ENCODE data around the gene MMP24.
"Not testable (repeated sequence)": the region's sequence is repeated elsewhere in the genome, so short reads cannot be mapped to it uniquely, and the experiment has no call there.

The MMP24 gene

DNA sequence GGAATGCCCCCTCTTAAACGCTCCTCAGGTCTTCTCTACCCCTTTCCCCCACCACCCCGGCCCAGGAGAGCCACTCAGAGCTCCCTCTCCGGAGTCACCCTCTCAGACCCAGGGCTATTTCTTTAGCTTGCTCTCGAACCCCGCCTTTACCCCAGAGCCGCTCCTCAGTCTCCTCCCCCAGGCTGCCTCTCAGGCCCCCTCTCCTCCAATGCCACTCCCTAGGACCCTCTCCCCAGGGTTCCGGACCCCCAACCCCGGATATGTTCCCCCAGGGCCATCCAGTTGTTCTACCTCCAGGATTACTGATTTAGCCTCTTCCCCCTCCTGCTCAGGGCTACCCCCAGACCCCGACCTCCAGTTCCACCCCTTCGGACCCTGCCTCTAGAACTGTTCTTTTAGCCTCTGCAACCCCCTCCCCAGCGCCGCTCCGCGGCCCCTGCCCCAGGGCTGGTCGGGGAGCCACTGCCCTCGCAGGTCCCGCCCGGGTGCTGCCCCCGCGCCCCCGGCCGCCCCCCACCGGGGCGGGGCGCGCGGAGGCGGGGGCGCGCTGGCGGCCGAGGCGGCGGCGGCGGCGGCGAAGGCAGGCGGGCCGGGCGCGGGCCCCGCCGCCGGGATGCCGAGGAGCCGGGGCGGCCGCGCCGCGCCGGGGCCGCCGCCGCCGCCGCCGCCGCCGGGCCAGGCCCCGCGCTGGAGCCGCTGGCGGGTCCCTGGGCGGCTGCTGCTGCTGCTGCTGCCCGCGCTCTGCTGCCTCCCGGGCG, at the start of gene MMP24:
MMP24 (plus strand) TSS at position 565 of the 758 bp plus-strand sequence; CDS start at position 614, 49 bp downstream.
- no peak for DNase-seq (ENCODE audit: low spot score)

DNA sequence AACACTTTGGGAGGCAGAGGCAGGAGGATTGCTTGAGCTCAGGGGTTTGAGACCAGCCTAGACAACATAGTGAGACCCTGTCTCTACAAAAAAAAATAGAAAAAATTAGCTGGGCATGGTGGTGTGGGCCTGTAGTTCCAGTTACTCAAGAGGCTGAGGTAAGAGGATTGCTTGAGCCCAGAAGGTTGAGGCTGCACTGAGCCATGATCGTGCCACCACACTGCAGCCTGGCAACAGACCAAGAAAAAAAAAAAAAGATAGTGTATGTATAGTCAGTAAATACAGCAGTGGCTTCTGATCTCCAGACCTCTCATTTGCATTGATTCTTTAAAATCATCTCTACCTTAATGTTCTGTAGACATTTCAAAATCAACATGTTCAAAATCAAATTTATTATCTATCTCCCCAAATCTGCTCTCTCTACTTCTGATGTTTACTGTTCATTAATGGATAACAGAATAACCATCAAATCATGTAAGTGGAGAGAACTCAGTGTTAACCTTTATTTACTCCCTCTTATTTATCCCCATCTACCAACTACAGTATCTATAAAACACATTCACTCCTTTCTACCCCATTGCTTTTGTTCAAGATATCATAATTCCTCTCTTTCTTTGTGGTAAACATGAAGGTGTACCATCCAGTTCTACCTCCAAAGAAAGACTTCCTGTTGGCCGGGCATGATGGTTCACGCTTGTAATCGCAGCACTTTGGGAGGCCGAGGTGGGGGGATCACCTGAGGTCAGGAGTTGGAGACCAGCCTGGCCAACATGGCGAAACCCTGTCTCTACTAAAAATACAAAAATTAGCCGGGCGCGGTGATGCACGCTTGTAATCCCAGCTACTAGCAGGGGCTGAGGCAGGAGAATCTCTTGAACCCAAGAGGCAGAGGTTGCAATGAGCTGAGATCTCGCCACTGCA, 46.9 kb upstream of the MMP24 start:
- DNase-seq (ENCODE audit: low spot score): no peak

DNA sequence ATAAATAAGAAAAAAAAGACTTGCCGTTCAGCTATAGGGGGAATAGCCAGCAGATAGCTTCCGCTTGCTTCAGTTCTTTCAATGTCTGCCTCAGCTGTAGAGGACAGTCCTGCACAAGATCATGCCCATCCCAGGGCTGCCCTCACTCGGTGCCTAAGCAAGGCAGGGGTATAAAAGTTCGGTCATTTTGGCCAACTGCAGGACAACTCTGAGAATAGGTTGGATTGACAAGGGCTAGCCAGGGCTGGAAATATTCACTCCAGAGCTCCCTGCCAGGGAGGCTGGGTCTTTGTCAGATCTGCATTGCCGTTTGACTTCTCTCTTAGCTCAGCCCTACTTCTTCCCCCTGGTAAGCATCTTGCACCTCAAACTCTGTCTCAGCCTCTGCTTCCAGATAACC, 46.2 kb upstream of the MMP24 start:
- no peak for DNase-seq (ENCODE audit: low spot score)

DNA sequence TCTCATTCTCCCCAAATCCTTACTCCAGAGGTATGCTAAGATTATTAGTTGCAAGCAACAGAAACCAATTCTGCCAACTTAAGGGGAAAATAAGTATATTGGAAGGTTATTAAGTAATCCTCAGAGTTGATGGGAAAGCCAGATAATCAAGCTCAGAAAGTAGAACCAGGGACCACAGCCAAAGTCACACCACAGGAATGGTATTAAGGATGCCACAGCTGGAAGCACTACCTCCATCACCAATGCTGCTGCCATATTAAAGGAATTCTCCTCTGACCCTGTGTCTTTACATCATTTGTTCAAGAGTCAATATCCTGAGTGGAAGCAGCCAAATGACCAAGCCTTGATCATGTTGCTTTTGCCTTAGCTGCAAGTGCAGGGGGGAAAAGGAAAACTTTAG, 44.8 kb upstream of the MMP24 start:
- DNase-seq (ENCODE audit: low spot score): no peak

DNA sequence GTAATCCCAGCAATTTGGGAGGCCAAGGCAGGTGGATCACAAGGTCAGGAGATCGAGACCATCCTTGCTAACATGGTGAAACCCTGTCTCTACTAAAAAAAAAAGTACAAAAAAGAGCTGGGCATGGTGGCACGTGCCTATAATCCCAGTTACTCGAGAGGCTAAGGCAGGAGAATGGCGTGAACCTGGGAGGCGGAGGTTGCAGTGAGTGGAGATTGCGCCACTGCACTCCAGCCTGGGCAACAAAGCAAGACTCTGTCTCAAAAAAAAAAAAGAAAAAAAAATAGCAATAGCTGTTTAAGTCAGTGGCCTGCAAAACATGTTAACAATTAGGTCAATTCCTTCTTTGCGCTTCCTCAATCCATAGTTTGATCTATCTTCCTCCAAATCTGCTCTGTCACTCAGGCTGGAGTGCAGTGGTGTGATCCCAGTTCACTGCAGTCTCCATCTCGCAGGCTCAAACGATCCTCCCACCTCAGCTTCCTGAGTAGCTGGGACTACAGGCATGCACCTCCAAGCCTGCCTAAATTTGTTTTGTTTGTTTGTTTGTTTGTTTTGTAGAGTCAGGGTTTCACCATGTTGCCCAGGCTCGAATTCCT, 39.7 kb upstream of the MMP24 start:
- not testable (repeated sequence) for DNase-seq (ENCODE audit: low spot score)

DNA sequence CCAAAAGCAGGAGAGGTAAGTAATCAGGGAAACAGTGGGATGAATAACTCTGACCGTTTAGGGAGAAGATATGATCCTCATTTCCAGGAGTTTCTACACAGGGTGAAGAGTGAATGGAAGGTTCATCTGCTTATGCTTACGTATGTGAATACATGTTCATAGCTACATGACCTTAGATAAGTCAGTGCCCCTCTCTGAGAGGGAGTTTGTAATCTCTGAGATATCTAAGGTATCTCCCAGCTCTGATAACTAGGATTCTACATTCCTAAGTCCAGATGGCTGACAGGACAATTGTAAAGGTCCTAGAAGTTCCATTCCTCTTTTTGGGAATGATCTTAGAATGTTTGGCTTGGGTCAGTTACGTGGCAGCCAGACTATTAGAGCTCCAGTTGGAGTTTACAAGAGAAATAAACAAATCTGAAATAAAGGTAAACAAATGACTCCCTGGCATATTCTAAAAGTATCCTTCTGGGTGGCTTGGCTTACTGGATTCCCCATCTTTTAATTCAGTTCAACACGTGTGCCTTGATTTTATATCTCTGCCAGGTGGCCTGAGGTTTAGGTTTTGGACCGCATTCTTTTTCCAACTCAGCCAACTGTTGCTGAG, 38.8 kb upstream of the MMP24 start:
- no peak for DNase-seq (ENCODE audit: low spot score)

DNA sequence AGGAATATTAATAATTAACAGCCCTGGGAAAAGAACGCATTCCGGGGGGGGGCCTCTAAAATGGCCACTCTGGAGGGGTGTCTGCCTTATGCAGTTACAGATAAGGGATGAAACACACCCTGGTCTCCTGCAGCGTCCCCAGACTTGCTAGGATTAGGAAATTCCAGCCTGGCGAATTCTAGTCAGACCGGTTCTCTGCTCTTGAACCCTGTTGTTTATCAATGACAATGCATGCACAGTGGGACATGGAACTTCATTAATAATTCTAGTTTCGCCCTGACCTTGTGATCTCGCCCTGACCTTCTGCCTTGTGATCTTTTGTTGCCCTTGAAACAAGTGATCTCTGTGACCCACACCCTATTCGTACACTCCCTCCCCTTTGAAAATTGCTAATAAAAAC, 37.3 kb upstream of the MMP24 start:
- DNase-seq (ENCODE audit: low spot score): not testable (repeated sequence)

DNA sequence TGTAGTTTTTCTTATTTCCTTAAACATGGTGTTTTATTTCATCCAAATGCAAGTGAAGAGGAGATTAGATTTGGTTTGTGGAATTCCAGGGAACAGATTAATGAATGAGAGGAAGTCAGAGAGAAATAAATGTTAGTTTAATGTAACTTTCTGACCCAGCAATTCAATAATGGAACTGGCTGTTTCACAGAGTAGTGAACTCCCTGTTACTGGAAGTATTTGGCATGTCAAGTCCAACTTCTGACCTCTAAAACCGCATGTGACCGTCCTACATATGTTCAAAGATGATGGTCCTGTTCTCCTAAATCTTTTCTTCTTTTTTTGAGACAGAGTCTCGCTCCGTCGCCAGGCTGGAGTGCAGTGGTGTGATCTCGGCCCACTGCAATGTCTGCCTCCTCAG, 35.9 kb upstream of the MMP24 start:
- DNase-seq (ENCODE audit: low spot score): no peak

DNA sequence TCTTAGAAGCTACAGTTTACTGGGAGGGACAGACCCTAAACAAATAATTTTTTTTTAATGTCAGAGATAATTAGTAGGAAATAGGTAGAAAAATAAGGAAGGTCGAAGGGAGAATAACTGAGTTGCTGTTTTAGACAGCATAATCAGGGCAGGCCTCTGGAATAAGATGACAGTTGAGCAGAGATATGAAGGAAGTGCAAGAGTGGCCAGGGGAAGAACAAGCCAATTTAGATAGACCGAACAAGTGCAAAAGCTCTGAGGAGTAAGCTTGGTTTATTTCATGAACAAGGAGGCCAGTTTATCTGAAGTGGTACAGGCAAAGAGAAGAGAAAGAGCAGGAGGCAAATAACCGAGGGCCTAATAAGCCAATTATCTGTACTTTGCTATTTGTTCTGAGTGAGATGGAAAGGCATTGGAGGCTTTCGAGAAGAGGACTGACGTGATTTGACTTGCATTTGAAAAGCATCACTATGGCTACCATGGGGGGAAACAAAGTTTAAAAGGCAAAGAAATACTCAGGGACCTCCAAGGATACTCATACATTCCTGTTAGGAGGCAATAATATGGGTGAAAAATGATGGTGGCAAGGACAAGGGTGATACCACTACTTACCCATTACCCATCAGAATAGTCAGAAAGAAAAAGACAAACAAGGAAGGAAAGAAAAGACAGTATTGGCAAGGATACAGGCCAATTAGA, 34.9 kb upstream of the MMP24 start:
- no peak for DNase-seq (ENCODE audit: low spot score)

DNA sequence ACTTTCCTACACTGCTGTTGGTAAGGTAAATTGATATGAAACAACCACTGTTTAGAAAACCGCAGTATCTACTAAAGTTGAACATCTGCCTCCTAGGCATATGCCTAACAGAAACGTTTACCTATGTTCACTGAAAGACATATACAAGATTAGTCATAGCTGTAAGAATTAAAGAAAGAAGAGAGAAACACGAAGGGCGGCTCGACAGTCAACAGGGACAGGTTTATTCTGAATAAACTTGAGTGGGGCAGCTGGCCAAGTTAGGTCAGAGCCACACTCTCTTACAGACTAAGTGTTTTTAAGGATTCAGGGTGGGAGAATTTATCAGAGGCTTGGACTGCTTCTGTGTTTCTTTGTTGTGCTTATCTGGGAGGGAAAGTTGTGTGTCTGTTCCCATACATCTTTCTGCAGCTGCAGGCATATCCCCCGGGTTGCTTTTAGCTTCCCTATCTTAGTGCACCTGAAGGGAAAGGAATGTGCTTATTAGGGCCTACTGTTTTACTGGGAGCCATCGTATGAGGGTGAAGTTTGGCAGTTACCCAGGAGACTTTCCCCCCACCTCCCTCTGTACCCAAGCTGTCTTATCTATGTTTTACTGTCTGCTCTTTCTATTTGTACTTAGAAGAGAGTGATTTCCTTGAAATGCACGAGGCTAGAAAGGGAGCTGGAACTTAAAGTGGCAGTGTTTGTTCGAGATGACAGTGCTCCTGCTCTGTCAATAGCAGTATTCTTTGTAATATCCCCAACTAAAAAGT, 34.2 kb upstream of the MMP24 start:
- no peak for DNase-seq (ENCODE audit: low spot score)

DNA sequence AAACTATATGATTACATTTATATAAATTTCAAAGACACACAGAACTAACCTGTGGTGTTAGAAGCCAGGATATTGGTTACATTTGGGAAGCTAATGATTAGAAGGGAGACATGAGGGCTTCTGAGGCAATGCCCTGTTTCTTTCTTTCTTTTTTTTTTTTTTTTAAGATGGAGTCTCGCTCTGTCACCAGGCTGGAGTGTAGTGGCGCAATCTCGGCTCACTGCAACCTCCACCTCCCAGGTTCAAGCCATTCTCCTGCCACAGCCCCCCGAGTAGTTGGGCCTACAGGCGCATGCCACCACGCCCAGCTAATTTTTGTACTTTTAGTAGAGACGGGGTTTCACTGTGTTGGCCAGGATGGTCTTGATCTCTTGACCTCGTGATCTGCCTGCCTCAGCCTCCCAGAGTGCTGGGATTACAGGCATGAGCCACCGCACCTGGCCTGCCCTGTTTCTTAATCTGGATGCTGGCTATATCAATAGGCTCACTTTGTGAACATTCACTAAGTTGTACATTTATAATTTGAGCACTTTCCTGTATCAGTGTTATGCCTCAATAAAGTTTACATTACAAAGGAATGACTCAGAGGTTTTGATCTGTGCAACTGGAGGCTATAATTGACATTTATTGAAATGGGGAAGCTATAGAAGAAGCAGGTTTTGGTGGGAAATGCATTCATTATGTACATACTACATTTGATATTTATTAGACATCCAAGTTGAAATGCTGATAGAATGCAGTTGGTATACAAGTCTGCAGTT, 33.3 kb upstream of the MMP24 start:
- not testable (repeated sequence) for DNase-seq (ENCODE audit: low spot score)

DNA sequence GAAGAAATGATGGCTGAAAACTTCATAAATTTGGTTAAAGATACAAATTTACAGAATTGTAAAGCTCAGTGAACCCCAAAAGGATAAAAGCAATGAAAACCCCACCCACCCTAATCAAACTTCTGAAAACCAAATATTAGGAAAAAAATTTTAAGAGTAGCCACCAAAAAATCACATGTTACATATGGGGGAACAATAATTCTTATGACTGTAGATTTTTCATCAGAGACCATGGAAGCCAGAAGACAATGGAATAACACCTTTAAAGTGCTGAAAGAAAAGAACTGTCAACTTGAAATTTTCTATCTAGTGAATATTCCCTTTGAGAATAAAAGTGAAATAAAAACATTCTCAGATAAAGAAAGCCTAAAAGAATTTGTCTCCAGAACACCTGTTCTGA, 30.2 kb upstream of the MMP24 start:
- no peak for DNase-seq (ENCODE audit: low spot score)

DNA sequence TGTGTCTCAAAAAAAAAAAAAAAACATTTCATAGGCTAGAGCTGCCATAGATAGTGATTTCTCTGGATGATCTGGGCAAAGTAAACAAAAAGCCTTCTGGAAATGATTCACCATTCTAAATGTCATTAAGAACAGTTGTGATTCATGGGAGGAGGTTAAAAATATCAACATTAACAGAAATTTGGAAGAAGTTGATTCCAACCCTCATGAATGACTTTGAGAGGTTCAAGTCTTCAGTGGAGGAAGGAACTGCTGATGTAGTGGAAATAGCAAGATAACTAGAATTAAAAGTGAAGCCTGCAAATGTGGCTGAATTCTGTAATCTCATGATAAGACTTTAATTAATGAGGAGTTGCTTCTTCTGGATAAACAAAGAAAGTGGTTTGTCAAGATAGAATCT, 26.8 kb upstream of the MMP24 start:
- DNase-seq (ENCODE audit: low spot score): no peak

DNA sequence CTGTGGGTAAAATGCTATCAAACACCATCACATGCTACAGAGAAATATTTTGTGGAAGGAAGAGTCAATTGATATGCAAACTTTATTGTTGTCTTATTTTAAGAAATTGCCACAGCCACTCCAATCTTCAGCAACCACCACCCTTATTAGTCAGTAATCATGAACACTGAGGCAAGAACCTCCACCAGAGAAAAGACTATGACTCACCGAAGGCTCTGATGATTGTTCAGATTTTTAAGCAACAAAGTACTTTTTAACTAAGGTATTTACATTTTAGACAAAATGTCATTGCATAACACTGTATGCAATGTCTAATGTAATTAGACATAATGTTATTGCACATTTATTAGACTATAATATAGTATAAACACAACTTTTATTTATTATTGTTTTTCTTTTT, 26.2 kb upstream of the MMP24 start:
- no peak for DNase-seq (ENCODE audit: low spot score)

DNA sequence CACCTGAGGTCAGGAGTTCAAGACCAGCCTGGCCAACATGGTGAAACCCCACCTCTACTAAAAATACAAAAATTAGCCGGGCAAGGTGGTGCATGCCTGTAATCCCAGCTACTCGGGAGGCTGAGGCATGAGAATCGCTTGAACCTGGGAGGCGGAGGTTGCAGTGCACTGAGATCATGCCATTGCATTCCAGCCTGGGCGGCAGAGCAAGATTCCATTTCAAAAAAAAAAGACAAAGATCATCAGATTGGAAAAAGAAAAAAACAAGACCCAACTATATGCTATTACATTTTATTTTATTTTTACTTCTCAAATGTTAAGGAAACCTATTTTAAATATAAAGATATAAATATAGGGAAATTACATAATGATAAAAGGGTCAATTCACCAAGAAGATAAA, 25.0 kb upstream of the MMP24 start:
- DNase-seq (ENCODE audit: low spot score): not testable (repeated sequence)

DNA sequence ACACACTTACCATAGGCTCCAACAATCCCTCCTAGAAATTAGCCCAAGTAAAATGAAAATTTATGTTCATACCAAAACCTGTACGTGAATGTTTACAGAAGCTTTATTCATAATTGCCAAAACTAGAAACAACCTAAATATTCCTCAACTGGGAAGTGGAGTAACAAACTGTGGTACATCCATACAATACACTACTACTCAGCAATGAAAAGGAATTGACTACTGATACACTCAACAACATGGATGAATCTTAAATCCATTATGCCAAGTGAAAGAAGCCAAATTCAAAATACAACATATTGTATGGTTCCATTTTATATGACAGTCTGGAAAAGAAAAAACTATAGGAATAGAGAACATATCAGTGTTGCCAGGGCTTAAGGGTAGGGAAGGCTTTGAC, 19.7 kb upstream of the MMP24 start:
- no peak for DNase-seq (ENCODE audit: low spot score)

DNA sequence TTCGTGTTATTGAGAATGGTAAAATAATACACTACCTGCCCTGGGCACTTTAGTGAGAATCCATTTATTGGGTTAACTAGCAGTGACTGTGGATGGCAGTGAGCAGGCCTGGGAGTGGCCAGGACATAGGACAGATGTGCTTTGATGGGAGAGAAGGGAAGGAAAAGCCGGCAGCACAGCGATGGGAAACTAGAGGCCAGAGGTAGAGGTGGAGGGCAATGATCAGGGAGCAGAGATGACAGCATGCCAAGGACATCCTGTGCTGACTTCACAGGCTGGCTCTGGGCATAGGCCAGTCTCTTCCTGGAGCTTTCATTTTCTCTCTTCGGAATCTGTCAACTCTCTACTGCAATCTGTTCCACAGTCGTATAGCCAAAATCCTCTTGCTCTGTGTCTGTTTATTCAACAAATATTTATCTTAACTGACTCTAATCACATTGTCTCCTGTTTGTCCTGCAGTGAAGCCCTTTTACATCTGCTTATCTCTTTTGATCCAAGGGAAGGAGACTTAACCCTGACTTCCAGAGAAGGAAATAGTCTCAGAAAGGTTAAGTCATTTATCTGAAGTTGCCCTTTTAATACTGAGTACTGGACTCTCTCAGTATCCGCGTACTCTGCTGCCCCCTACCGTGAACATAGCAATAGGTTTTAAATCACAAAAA, 18.4 kb upstream of the MMP24 start:
- peak; percentile 76 for DNase-seq (ENCODE audit: low spot score)

DNA sequence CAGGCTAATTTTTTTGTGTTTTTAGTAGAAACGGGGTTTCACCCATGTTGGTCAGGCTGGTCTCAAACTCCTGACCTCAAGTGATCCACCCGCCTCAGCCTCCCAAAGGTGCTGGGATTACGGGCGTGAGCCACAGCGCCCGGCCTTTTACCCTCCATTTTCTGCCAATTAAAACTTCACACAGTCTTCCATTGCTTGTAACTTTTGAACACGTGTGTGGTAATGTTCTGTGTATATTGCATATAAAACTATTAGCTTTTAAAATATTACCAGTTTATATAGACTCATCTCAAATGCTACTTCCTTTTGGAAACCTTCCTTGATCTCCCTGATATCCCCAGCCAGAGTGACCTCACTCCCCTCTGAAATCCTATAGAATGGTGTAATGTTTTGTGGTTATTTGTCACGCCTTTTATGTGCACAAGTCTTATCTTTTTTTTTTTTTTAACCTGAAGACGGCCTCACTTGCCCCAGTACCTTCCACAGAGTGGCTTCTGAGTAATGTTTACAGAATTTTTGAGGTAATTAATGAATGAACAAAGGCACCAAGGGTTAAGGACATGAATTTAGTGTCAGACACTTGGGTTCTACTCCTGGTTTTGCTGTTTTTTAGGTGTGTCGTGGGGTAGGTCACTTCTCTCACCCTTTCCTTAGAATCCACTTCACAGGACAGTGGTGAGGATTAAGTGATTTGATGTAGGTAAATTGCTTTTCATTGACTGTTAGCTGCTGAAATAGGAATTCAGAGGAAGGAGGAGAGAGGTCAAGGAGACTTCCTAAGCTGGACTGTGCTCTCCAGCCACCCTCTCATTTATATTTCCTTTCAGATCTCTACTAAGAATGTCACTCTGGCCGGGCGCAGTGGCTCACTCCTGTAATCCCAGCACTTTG, 11.2 kb upstream of the MMP24 start:
- DNase-seq (ENCODE audit: low spot score): no peak

DNA sequence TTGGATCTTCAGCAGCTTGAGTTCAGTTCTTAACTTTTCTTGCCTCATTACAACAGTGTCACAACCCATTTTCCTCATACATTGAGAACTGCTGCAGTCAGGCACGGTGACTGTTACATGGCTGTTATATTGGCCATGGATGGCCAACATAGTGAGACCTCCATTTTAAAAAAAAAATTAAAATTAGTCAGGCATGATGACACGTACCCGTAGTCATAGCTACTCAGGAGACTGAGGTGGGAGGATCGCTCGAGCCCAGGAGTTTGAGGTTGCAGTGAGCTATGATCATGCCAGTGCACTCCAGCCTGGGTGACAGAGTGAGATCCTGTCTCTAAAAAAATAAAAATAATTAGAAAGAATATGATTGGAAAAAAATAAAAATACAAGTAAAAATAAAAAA, 9.9 kb upstream of the MMP24 start:
- no peak for DNase-seq (ENCODE audit: low spot score)

All from left forelimb (tissue), 1 donor.